ENCODE data around the gene LECT2. TPM values are rescaled to one million over a fixed set of nuclear protein-coding genes. Genes with fewer than 3 reads are reported as not detected.

LECT2 gene
- total RNA-seq: not detected

DNA sequence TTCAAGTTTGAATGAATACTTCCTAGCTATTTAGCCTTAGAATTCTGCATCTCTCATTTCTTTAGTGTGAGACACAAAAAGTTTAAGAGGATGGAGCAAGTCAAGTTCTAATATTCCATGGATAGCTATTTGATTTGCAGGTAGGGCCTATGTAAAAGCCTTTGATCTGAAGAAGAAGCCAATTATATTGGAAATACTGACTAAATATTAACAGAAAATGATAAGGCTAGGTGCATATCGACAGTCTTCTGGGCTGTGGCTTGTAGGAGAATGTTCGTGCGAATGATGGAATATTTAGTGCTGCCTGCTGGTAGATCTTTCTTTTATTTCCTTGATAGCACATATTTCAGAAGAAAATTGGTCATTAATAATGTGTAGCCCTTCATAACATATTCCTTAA is at the start of gene LECT2:
Gene LECT2 (minus strand): TSS at position 85 of the 400 bp plus-strand sequence. CDS start 150 bp downstream, outside the sequence.
- Mint-ChIP-seq H3K4me1 (ENCODE audit: low read depth) (no peaks in the 10 kb centered on the region), H3K27ac (no peak within 1 kb of the TSS), H3K4me3 (no peak within 1 kb of the TSS), H3K9me3 (no peaks in the 10 kb centered on the region), H3K27me3 (peaks cover 16% of the 10 kb centered on the region), H3K36me3 (ENCODE audit: low read depth) (no peaks in the 10 kb centered on the region)
- POLR2A ChIA-PET: no interaction called here
- intact Hi-C loops (cut with micrococcal nuclease): no loop called here
- CTCF ChIA-PET: no interaction called here
- DNase-seq (no peak), ATAC-seq (no peak)
- no peak for TF ChIP-seq CTCF (IDR thresholded peaks at IDR 0.05)

GRCh38 chr5:136004436-136004835 is 49.7 kb upstream of the LECT2 start:
- no peaks in the 10 kb centered on the region for H3K4me1 Mint-ChIP-seq (ENCODE audit: low read depth)
- ChIA-PET CTCF (no interaction called here), POLR2A (no interaction called here)
- intact Hi-C loops (cut with micrococcal nuclease): no loop called here
- no peak for ATAC-seq
- no peak overlapping the region for H3K27ac Mint-ChIP-seq
- no peak for DNase-seq
- no peak overlapping the region for H3K4me3 Mint-ChIP-seq
- TF ChIP-seq CTCF (IDR thresholded peaks at IDR 0.05): no peak
- no peaks in the 10 kb centered on the region for H3K9me3 Mint-ChIP-seq
- H3K27me3 Mint-ChIP-seq: peaks cover 6% of the 10 kb centered on the region
- H3K36me3 Mint-ChIP-seq (ENCODE audit: low read depth): no peaks in the 10 kb centered on the region

DNA sequence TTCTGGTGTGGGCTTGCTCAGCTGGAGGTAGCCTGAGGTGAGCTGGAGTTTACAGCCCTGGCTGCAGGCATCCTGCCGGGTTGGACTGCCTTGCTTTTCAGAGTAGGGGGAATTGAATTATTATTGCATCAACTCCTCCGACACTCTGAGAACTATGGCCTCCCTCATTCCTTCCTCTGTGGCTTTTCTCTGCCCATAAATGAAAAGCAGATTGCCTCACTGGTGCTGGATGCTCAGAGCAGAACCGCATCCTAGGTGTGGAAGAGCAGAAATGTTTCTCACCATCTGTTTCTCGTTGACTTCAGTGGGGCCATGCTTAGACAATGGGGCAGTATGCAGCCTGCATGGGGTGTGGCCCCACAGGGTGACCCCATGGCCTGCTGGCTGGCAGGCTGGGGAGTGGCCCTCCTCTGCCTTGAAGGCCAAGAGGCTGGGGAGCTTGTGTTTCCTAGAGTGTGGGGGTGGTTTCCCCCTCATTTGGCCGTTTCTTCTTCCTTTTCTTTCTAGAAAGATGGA is 46.7 kb upstream of the LECT2 start:
- Mint-ChIP-seq H3K27me3 (peaks cover 6% of the 10 kb centered on the region), H3K9me3 (no peaks in the 10 kb centered on the region), H3K4me3 (no peak overlapping the region), H3K27ac (no peak overlapping the region), H3K4me1 (ENCODE audit: low read depth) (no peaks in the 10 kb centered on the region), H3K36me3 (ENCODE audit: low read depth) (no peaks in the 10 kb centered on the region)
- no peak for TF ChIP-seq CTCF (IDR thresholded peaks at IDR 0.05)
- intact Hi-C loops (cut with micrococcal nuclease): no loop called here
- DNase-seq (no peak), ATAC-seq (no peak)
- CTCF ChIA-PET: interaction anchor here (0.9 to 1.2 kb wide), 2 partner anchors 24 kb away, joined by 3 read pairs; no protein-coding TSS in a partner anchor
- POLR2A ChIA-PET: no interaction called here

GRCh38 chr5:136000932-136001331 is 46.1 kb upstream of the LECT2 start:
- POLR2A ChIA-PET: no interaction called here
- no peaks in the 10 kb centered on the region for H3K36me3 Mint-ChIP-seq (ENCODE audit: low read depth)

DNA sequence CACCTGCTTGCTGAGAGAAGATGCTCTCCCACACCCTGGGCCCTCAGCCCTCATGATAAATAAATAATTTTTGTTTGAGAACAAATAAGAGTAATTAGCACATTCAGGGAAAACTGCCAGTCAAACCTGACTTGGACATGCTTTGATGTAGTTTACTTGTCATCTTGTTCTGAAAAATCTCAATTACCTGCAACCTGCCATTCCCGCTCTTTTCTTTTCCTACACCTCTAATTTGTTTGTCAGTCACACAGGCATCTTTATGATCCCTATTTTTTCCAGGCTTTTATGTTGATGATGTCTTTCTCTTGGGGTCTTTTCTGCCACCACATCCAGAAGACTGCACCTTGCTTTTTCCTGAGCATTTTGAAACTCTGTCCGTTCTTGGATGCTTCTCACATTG is 45.4 kb upstream of the LECT2 start:
- Mint-ChIP-seq H3K9me3 (no peaks in the 10 kb centered on the region), H3K4me3 (no peak overlapping the region), H3K27ac (no peak overlapping the region), H3K27me3 (peaks cover 8% of the 10 kb centered on the region), H3K36me3 (ENCODE audit: low read depth) (no peaks in the 10 kb centered on the region), H3K4me1 (ENCODE audit: low read depth) (no peaks in the 10 kb centered on the region)
- no peak for TF ChIP-seq CTCF (IDR thresholded peaks at IDR 0.05)
- intact Hi-C loops (cut with micrococcal nuclease): no loop called here
- ChIA-PET CTCF (no interaction called here), POLR2A (no interaction called here)
- DNase-seq (no peak), ATAC-seq (no peak)

More at GRCh38 chr5:136000932-136001331, 46.1 kb upstream of the LECT2 start:
- intact Hi-C loops (cut with micrococcal nuclease): no loop called here
- CTCF ChIA-PET: interaction anchor here (0.9 kb wide), 1 partner anchor 23 kb away, joined by 3 read pairs; no protein-coding TSS in a partner anchor
- ATAC-seq (no peak), DNase-seq (no peak)
- no peak for TF ChIP-seq CTCF (IDR thresholded peaks at IDR 0.05)
- H3K9me3 Mint-ChIP-seq: no peaks in the 10 kb centered on the region
- H3K4me1 Mint-ChIP-seq (ENCODE audit: low read depth): no peaks in the 10 kb centered on the region
- no peak overlapping the region for H3K27ac Mint-ChIP-seq
- no peak overlapping the region for H3K4me3 Mint-ChIP-seq
- H3K27me3 Mint-ChIP-seq: peaks cover 6% of the 10 kb centered on the region

Data from activated CD8-positive, alpha-beta T cell treated with anti-CD3 and anti-CD28 coated beads for 36 hours (primary cell).